ENCODE measurements around the gene GATAD2A.

DNA sequence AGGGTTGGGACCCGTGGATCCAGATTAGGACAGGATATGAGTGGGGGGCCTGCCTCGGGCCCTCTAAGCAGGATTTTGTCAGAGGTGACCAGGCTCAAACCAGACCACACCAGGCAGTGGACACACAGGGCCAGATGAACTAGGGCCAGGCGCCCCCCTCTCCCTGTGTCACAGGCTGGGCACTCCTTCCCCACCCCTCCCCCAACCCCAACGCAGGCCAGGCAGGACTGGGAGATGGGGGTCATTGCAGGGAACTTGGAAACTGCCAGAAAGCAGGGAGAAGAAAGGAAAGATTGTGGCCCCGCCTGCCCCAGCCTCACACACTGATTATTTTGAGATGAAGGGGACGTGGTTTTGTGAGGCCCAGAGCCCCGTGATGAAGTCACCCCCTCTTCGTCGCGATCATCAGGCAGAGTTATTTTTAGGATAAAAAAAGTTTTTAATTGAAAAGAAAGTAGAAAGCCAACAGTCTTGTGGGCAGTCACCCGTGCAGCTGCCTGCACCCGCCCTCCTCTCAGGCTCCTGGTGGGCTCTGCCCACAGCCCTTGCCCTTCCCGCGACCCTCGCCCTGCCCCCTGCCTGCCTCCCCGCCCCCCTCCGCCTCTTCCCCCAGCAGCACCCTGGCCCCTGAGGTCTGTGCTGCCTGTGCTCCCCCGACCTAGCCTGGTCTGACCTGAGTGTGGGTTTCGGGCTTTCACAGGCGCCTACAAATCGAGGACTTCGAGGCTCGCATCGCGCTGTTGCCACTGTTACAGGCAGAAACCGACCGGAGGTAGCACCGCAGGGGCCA, 121.3 kb downstream of the GATAD2A start:
- TF ChIP-seq RAD21 (IDR thresholded peaks at IDR 0.05), result no peak
- no peak for TF ChIP-seq JUND (IDR thresholded peaks at IDR 0.05)
- no peak for TF ChIP-seq EGR1 (IDR thresholded peaks at IDR 0.05; ENCODE audit: low read depth in 2 of 2)
- TF ChIP-seq, protein P1, sequence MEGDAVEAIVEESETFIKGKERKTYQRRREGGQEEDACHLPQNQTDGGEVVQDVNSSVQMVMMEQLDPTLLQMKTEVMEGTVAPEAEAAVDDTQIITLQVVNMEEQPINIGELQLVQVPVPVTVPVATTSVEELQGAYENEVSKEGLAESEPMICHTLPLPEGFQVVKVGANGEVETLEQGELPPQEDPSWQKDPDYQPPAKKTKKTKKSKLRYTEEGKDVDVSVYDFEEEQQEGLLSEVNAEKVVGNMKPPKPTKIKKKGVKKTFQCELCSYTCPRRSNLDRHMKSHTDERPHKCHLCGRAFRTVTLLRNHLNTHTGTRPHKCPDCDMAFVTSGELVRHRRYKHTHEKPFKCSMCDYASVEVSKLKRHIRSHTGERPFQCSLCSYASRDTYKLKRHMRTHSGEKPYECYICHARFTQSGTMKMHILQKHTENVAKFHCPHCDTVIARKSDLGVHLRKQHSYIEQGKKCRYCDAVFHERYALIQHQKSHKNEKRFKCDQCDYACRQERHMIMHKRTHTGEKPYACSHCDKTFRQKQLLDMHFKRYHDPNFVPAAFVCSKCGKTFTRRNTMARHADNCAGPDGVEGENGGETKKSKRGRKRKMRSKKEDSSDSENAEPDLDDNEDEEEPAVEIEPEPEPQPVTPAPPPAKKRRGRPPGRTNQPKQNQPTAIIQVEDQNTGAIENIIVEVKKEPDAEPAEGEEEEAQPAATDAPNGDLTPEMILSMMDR (IDR thresholded peaks at IDR 0.05; ENCODE audit: low read depth, low read length, missing input control), result no peak
- TF ChIP-seq, protein P2, sequence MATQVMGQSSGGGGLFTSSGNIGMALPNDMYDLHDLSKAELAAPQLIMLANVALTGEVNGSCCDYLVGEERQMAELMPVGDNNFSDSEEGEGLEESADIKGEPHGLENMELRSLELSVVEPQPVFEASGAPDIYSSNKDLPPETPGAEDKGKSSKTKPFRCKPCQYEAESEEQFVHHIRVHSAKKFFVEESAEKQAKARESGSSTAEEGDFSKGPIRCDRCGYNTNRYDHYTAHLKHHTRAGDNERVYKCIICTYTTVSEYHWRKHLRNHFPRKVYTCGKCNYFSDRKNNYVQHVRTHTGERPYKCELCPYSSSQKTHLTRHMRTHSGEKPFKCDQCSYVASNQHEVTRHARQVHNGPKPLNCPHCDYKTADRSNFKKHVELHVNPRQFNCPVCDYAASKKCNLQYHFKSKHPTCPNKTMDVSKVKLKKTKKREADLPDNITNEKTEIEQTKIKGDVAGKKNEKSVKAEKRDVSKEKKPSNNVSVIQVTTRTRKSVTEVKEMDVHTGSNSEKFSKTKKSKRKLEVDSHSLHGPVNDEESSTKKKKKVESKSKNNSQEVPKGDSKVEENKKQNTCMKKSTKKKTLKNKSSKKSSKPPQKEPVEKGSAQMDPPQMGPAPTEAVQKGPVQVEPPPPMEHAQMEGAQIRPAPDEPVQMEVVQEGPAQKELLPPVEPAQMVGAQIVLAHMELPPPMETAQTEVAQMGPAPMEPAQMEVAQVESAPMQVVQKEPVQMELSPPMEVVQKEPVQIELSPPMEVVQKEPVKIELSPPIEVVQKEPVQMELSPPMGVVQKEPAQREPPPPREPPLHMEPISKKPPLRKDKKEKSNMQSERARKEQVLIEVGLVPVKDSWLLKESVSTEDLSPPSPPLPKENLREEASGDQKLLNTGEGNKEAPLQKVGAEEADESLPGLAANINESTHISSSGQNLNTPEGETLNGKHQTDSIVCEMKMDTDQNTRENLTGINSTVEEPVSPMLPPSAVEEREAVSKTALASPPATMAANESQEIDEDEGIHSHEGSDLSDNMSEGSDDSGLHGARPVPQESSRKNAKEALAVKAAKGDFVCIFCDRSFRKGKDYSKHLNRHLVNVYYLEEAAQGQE (IDR thresholded peaks at IDR 0.05), result no peak
- TF ChIP-seq, protein P3, sequence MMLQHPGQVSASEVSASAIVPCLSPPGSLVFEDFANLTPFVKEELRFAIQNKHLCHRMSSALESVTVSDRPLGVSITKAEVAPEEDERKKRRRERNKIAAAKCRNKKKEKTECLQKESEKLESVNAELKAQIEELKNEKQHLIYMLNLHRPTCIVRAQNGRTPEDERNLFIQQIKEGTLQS (IDR thresholded peaks at IDR 0.05), result no peak
- no peak for TF ChIP-seq TAF1 (conservative IDR thresholded peaks at IDR 0.05)
- TF ChIP-seq SP1 (IDR thresholded peaks at IDR 0.05), result no peak
- no peak for TF ChIP-seq FOXA2 (IDR thresholded peaks at IDR 0.05)
- TF ChIP-seq, protein P4, sequence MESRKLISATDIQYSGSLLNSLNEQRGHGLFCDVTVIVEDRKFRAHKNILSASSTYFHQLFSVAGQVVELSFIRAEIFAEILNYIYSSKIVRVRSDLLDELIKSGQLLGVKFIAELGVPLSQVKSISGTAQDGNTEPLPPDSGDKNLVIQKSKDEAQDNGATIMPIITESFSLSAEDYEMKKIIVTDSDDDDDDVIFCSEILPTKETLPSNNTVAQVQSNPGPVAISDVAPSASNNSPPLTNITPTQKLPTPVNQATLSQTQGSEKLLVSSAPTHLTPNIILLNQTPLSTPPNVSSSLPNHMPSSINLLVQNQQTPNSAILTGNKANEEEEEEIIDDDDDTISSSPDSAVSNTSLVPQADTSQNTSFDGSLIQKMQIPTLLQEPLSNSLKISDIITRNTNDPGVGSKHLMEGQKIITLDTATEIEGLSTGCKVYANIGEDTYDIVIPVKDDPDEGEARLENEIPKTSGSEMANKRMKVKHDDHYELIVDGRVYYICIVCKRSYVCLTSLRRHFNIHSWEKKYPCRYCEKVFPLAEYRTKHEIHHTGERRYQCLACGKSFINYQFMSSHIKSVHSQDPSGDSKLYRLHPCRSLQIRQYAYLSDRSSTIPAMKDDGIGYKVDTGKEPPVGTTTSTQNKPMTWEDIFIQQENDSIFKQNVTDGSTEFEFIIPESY (IDR thresholded peaks at IDR 0.05), result no peak
- TF ChIP-seq RXRA (IDR thresholded peaks at IDR 0.05), result no peak
- no peak for TF ChIP-seq FOXA1 (IDR thresholded peaks at IDR 0.05)
